Activated CD8-positive, alpha-beta memory T cell treated with anti-CD3 and anti-CD28 coated beads for 1 hour (primary cell): ENCODE measurements around the gene NACA2.
"Not testable (repeated sequence)": the region's sequence is repeated elsewhere in the genome, so short reads cannot be mapped to it uniquely, and the experiment has no call there.

ENCODE experiments used
- DNase-seq, 2 donors: peaks; one replicate each; pipeline ENCODE4 v3.0.0-alpha.2; 2020; ENCODE audit warnings: low read depth in 1 of 2; ENCODE audit errors: extremely low read depth in 1 of 2

NACA2 gene

GRCh38 chr17:61552560-61552959, 38.5 kb downstream of the NACA2 start:
- DNase-seq = not testable (repeated sequence)

- DNase-seq = no peak
These were observed 39.7 kb downstream of the NACA2 start for GRCh38 chr17:61551255-61551742.

- DNase-seq = no peak
These were observed 43.9 kb downstream of the NACA2 start for GRCh38 chr17:61547113-61547512.

- no peak for DNase-seq
These were observed 45.6 kb downstream of the NACA2 start for GRCh38 chr17:61545335-61545938.

GRCh38 chr17:61543786-61544415, 47.1 kb downstream of the NACA2 start:
- DNase-seq = no peak

GRCh38 chr17:61542027-61542426, 49.0 kb downstream of the NACA2 start:
- no peak for DNase-seq

GRCh38 chr17:61540874-61541273, 50.1 kb downstream of the NACA2 start:
- DNase-seq = no peak
